ENCODE measurements around the gene PITPNB.

Gene PITPNB

DNA sequence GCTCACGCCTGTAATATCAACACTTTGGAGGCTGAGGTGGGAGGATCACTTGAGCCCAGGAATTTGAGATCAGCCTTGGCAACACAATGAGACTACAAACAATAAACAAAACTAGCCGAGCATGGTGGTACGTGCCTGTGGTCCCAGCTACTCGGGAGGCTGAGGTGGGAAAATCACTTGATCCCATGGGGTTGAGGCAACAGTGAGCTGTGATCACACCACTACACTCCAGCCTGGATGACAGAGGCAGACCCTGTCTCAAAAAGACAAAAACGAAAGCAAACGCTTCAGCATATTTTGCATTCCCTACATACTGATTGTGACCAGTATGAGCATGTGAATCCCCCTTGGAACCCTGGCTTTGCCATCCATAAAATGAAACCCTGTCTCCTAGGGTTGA, 83.6 kb downstream of the PITPNB start:
- Histone ChIP-seq H3K27ac (ENCODE audit: insufficient read depth, low read depth, low read length, poor library complexity, severe bottlenecking) (no peak overlapping the region), H3K4me1 (ENCODE audit: control insufficient read depth, insufficient read depth, low read length) (no peaks in the 10 kb centered on the region), H3K36me3 (ENCODE audit: control insufficient read depth, insufficient read depth, low read length) (no peaks in the 10 kb centered on the region), H3K9me3 (ENCODE audit: control insufficient read depth, low read length) (no peaks in the 10 kb centered on the region), H3K4me3 (ENCODE audit: insufficient read depth, low read depth, low read length) (no peak overlapping the region), H3K27me3 (ENCODE audit: control insufficient read depth, insufficient read depth, low read length, poor library complexity, severe bottlenecking) (no peaks in the 10 kb centered on the region)
- 76 to 81% methylated on average over 6 of the region's 6 CpGs for WGBS, 2 experiments

DNA sequence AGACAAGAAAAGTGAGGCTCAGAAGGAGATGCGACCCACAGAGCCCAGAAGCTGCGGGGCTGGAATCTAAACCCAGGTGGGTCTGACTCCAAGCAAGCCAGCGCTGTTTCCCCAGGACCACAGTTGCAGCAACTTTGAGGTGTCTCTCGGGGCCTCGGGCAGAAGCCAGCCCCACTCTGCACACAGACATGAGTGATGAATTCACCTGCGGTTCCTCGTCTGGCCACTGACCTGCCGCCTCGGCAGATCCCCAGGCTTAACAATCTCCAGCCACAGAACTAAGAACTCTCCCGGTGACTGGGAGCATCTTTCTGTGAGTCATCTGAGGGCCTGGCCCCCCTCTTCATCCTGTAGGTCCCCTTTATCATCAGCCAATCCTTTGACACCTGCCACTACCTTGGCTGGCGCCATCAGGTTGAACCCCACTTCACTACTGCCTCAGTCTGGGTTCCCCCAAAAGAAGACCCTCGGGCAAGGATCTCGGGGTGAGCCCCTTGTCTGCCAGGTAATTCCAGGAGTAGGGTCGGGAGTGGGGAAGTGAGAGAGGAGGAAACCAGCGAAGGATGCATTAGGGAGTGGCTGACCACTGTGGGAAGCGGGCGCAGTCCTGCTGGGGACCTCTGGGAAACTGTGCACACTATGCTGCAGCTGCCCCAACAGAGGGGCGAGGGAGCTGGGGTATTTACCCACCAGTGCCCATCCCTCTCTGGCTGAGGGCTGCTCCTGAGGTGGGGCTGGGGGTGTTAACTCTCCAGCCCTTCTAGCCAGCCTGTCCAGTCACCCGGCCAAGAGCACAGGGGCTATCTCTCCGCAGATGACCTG, 84.5 kb downstream of the PITPNB start:
- peak overlapping the region; percentile 16 for H3K27ac ChIP-seq (ENCODE audit: insufficient read depth, low read depth, low read length, poor library complexity, severe bottlenecking)
- WGBS, 2 experiments = 92% methylated on average over 20 of the region's 20 CpGs

DNA sequence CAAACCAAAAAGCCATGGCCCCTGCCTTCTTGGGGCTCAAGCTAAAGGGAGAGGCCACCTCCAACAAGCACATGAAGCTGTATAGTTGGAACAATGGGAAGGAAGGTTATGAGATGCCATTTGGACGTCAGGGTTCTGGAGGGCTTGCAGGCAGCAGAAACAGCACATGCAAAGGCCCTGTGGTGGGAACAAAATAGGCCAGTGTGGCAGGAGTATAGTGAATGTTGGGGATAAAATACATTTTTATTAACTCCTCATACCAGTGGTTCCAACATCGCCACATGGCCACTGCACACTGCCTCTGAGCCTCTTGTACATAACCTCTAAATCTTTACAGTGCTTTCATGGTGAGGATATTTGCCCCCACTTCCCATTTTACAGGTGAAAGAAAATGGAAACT, 85.3 kb downstream of the PITPNB start:
- Histone ChIP-seq H3K4me1 (ENCODE audit: control insufficient read depth, insufficient read depth, low read length) (no peaks in the 10 kb centered on the region), H3K9me3 (ENCODE audit: control insufficient read depth, low read length) (no peaks in the 10 kb centered on the region), H3K27me3 (ENCODE audit: control insufficient read depth, insufficient read depth, low read length, poor library complexity, severe bottlenecking) (no peaks in the 10 kb centered on the region), H3K4me3 (ENCODE audit: insufficient read depth, low read depth, low read length) (no peak overlapping the region), H3K36me3 (ENCODE audit: control insufficient read depth, insufficient read depth, low read length) (no peaks in the 10 kb centered on the region), H3K27ac (ENCODE audit: insufficient read depth, low read depth, low read length, poor library complexity, severe bottlenecking) (no peak overlapping the region)
- 90 to 96% methylated on average over 2 of the region's 2 CpGs for WGBS, 2 experiments

More for the DNA sequence above, 84.5 kb downstream of the PITPNB start:
- no peaks in the 10 kb centered on the region for H3K9me3 ChIP-seq (ENCODE audit: control insufficient read depth, low read length)
- no peaks in the 10 kb centered on the region for H3K36me3 ChIP-seq (ENCODE audit: control insufficient read depth, insufficient read depth, low read length)
- no peaks in the 10 kb centered on the region for H3K27me3 ChIP-seq (ENCODE audit: control insufficient read depth, insufficient read depth, low read length, poor library complexity, severe bottlenecking)
- H3K4me1 ChIP-seq (ENCODE audit: control insufficient read depth, insufficient read depth, low read length) = no peaks in the 10 kb centered on the region
- H3K4me3 ChIP-seq (ENCODE audit: insufficient read depth, low read depth, low read length) = no peak overlapping the region

DNA sequence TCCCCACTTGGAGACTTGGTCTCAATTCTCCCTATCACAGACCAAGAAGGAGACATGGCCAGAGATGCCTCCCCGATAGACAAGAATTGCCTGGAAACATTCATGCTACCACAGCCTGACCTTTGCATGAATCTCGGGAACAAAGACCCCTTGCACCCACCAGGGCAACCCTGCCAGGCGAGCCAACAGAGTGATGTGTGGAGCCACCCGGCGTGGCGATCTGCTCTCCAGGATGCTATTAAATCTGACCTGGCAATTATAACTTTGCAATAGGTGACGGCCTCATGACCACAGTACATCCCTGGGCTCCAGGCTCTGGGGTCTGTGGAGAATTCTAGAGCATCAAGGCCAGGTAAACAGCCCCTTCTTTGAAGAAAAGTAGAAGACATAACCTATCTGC, 86.5 kb downstream of the PITPNB start:
- 93 to 95% methylated on average over 7 of the region's 7 CpGs for WGBS, 2 experiments
- H3K27ac ChIP-seq (ENCODE audit: insufficient read depth, low read depth, low read length, poor library complexity, severe bottlenecking) = no peak overlapping the region
- H3K4me1 ChIP-seq (ENCODE audit: control insufficient read depth, insufficient read depth, low read length) = no peaks in the 10 kb centered on the region
- H3K9me3 ChIP-seq (ENCODE audit: control insufficient read depth, low read length) = no peaks in the 10 kb centered on the region
- H3K27me3 ChIP-seq (ENCODE audit: control insufficient read depth, insufficient read depth, low read length, poor library complexity, severe bottlenecking) = no peaks in the 10 kb centered on the region
- H3K36me3 ChIP-seq (ENCODE audit: control insufficient read depth, insufficient read depth, low read length) = no peaks in the 10 kb centered on the region
- no peak overlapping the region for H3K4me3 ChIP-seq (ENCODE audit: insufficient read depth, low read depth, low read length)

DNA sequence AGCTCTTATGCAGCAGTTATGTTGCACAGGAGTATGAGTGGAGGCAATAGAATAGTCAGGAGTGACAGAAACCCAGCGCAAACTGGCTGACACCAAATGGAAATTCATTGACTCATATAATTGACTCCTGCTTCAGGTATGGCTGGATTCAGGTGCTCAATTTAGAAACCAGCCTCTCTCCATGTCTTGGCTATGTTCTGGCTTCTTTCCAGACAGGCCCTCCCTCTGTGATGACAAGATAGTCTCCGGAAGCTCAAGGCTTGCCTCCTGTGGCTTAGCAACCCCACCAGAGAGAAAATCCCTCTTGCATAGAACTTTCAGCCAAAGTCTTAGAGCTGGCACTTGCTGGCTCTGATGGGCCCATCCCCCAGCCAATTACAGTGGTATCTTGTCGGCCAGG, 89.4 kb downstream of the PITPNB start:
- Histone ChIP-seq H3K4me3 (ENCODE audit: insufficient read depth, low read depth, low read length) (no peak overlapping the region), H3K9me3 (ENCODE audit: control insufficient read depth, low read length) (no peaks in the 10 kb centered on the region), H3K27ac (ENCODE audit: insufficient read depth, low read depth, low read length, poor library complexity, severe bottlenecking) (no peak overlapping the region), H3K4me1 (ENCODE audit: control insufficient read depth, insufficient read depth, low read length) (no peaks in the 10 kb centered on the region), H3K36me3 (ENCODE audit: control insufficient read depth, insufficient read depth, low read length) (no peaks in the 10 kb centered on the region), H3K27me3 (ENCODE audit: control insufficient read depth, insufficient read depth, low read length, poor library complexity, severe bottlenecking) (no peaks in the 10 kb centered on the region)
- WGBS, 2 experiments = 70 to 81% methylated on average over 3 of the region's 3 CpGs

DNA sequence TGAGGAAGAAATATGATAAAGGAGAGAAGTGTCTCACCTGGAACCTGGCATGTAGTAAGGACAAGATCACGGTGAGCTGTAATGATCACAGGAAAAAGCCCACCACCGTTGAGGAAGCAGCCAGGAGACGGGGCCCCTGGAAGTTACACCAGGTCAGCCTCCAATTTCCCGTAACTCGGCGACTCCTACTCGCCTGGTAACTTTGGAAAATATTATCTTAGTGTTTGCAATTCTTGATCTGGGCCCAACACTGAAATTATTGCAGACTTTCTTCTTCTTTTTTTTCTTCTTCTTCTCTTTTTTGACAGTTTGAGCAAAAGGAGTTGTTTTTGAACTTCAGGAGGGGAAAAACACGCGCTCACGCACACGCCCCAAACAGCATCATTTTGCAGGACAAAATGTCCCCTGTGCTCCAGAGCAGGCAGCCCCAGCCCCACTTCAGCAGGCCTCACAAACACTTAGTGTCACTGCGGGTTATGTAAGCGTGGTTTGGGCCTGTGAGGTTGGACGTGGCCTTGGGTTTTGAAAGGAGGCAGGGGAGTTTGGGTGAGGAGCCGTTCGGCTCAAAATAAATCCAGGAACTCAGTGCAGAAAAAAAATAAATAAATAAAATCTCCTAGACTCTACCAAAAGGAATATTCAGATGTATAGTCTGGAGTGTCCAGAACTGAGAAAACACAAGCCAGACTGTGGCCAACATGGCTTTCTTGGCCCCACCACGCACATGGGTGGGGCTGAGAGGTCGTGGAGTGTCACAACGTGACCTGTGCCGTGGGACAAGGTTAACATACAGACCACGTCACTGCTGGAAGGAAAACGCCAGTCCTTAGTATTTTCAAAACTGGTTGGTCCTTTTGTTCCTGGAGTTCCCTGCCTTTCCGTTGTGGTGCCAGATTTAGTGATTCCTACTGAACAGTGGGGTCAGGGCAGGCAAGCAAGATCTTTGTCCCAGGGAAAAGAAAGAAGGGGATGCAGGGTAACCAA, 91.2 kb downstream of the PITPNB start:
- Histone ChIP-seq H3K4me3 (ENCODE audit: insufficient read depth, low read depth, low read length) (no peak overlapping the region), H3K27me3 (ENCODE audit: control insufficient read depth, insufficient read depth, low read length, poor library complexity, severe bottlenecking) (no peaks in the 10 kb centered on the region), H3K4me1 (ENCODE audit: control insufficient read depth, insufficient read depth, low read length) (no peaks in the 10 kb centered on the region), H3K27ac (ENCODE audit: insufficient read depth, low read depth, low read length, poor library complexity, severe bottlenecking) (no peak overlapping the region), H3K36me3 (ENCODE audit: control insufficient read depth, insufficient read depth, low read length) (no peaks in the 10 kb centered on the region), H3K9me3 (ENCODE audit: control insufficient read depth, low read length) (no peaks in the 10 kb centered on the region)
- WGBS, 2 experiments = 90% methylated on average over 21 to 23 of the region's 23 CpGs

DNA sequence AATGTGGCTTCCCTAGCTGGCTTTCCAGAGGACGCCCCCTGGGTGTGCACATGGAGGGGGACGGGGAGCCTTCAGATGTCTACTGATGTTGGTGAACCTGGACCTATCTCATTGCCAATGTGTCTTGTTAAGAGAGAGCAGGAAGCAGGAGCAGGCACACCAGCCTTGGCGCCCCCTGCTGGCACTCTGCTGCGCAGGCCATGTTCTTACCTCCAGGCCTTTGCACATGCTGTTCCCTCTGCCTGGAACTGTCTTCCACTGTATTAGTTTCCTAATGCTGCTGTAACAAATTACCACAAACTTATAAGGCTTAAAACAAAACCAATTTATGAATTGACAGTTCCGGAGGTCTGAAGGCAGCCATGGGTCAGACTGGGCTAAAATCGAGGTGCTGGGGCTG, 93.9 kb downstream of the PITPNB start:
- no peaks in the 10 kb centered on the region for H3K9me3 ChIP-seq (ENCODE audit: control insufficient read depth, low read length)
- H3K27me3 ChIP-seq (ENCODE audit: control insufficient read depth, insufficient read depth, low read length, poor library complexity, severe bottlenecking) = no peaks in the 10 kb centered on the region
- peaks cover 5% of the 10 kb centered on the region for H3K4me1 ChIP-seq (ENCODE audit: control insufficient read depth, insufficient read depth, low read length)
- H3K4me3 ChIP-seq (ENCODE audit: insufficient read depth, low read depth, low read length) = no peak overlapping the region
- no peaks in the 10 kb centered on the region for H3K36me3 ChIP-seq (ENCODE audit: control insufficient read depth, insufficient read depth, low read length)
- WGBS, 2 experiments = 90 to 91% methylated on average over 6 of the region's 6 CpGs
- no peak overlapping the region for H3K27ac ChIP-seq (ENCODE audit: insufficient read depth, low read depth, low read length, poor library complexity, severe bottlenecking)

DNA sequence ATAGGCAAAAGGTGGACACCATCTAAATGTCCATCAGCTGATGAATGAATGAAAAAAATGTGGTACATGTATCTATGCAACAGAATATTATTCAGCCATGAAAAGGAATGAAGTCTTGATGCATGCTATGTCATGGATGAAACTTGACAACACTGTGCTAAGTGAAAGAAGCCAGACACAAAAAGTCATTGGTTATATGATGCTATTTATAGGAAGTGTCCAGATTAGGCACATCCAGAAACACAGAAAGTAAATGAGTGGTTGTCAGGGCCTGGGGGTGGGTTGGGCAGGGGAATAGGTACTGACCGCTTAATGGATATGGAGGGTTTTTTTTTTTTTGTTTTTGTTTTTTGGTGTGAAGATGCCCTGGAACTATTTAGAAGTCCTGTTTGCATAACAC, 95.8 kb downstream of the PITPNB start:
- Histone ChIP-seq H3K27ac (ENCODE audit: insufficient read depth, low read depth, low read length, poor library complexity, severe bottlenecking) (no peak overlapping the region), H3K36me3 (ENCODE audit: control insufficient read depth, insufficient read depth, low read length) (no peaks in the 10 kb centered on the region), H3K27me3 (ENCODE audit: control insufficient read depth, insufficient read depth, low read length, poor library complexity, severe bottlenecking) (no peaks in the 10 kb centered on the region), H3K4me1 (ENCODE audit: control insufficient read depth, insufficient read depth, low read length) (peaks cover 5% of the 10 kb centered on the region), H3K9me3 (ENCODE audit: control insufficient read depth, low read length) (no peaks in the 10 kb centered on the region), H3K4me3 (ENCODE audit: insufficient read depth, low read depth, low read length) (no peak overlapping the region)
- WGBS, 2 experiments = 94 to 96% methylated on average over 1 of the region's 1 CpG

DNA sequence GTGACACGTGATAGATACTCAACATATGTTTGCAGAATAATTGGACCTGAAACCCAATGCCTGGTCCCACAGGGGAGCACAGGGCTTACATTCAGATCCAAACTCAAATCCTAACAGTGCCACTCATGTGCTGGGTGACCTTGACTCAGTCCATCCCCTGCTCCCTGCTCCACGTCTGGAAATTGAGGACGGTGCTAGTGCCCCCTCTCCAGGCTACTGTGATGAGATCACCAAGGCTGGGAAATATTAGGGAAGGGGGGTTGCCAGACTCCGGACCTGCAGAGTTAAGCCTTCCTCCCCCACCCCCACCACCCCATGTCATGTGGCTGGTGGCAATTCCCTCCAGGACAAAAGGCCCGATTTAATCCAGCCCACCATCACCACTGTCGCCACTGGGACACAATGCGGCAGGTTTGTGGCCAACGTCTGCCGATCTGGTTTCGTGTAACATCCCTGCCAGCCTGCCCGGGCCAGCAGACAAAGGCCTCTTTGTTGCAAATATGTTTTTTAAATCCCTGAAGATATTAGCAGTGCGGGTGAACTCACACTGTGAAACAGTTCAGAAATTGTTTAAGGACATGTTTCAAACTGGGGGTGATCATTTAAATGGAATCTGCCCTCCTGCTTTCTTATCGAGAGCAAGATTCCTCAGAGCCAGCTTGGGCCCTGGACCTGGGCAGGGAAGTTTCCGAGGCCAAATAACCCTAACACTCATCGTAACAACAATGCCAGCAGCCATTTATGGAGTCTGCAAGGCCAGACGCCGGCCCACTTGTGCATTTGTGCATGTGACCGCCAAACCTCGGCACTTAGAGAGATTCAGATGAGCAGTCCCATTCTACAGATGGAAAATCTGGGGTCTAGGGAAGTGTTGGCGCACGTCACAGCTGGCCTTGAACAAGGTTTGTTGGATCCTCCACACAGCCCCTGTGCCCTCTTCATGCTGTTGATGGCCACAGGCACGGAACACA, 97.9 kb downstream of the PITPNB start:
- H3K4me1 ChIP-seq (ENCODE audit: control insufficient read depth, insufficient read depth, low read length) = peaks cover 5% of the 10 kb centered on the region
- WGBS, 2 experiments = 75 to 76% methylated on average over 22 of the region's 22 CpGs
- H3K27ac ChIP-seq (ENCODE audit: insufficient read depth, low read depth, low read length, poor library complexity, severe bottlenecking) = no peak overlapping the region
- no peaks in the 10 kb centered on the region for H3K27me3 ChIP-seq (ENCODE audit: control insufficient read depth, insufficient read depth, low read length, poor library complexity, severe bottlenecking)
- no peaks in the 10 kb centered on the region for H3K9me3 ChIP-seq (ENCODE audit: control insufficient read depth, low read length)
- H3K36me3 ChIP-seq (ENCODE audit: control insufficient read depth, insufficient read depth, low read length) = no peaks in the 10 kb centered on the region
- no peak overlapping the region for H3K4me3 ChIP-seq (ENCODE audit: insufficient read depth, low read depth, low read length)

Data from ectodermal cell (in vitro differentiated cells).